Mammary epithelial cell (primary cell): ENCODE results near the gene PAWR.

Experiments used
- EZH2 ChIP-seq: IDR thresholded peaks from 2 replicates; pipeline ENCODE4 v1.6.1; 2012; ENCODE audit warnings: low read length, inconsistent platforms, borderline replicate concordance
- TF ChIP-seq, protein P1 (sequence below), 2 donors: IDR thresholded peaks in 1 of 2; conservative IDR thresholded peaks in 1 of 2; 2 replicates each; pipeline ENCODE4 v1.5.1; 2011 to 2012; ENCODE audit warnings: inconsistent platforms in 2 of 2, low read length in 2 of 2, mild to moderate bottlenecking in 2 of 2, control low read depth in 1 of 2, low read depth in 1 of 2; ENCODE audit not compliant: insufficient read depth in 1 of 2; ENCODE audit errors: extremely low read depth in 1 of 2

DNA sequence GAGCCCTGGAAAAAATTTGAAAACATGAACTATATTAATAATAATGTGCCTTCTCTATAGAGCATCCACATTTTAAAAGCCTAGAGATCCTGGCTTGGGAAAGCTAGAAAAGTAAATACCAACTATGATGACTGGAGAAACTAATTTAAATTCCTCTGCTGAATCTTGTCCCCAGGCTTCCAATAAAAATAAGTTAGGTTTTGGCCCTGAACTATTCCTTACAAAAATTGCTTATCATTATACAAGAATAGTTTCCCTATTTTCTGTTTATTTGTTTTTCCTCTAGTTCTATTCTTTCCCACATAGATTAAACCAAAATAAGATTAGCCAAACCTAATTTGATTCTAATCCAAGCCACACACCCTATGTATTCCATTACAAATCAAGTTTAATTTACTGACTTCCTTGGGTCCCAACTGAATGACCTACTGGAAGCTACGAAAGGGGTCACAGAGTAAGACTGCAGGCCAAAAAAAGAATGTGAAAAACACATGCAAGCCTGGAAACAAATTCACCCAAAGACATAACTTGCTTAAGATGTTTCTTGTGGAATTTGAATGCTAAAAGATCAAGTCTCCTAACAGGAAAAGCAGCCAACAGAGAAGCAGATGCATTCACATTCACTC, 133.0 kb downstream of the PAWR start:
- TF ChIP-seq, protein P1, sequence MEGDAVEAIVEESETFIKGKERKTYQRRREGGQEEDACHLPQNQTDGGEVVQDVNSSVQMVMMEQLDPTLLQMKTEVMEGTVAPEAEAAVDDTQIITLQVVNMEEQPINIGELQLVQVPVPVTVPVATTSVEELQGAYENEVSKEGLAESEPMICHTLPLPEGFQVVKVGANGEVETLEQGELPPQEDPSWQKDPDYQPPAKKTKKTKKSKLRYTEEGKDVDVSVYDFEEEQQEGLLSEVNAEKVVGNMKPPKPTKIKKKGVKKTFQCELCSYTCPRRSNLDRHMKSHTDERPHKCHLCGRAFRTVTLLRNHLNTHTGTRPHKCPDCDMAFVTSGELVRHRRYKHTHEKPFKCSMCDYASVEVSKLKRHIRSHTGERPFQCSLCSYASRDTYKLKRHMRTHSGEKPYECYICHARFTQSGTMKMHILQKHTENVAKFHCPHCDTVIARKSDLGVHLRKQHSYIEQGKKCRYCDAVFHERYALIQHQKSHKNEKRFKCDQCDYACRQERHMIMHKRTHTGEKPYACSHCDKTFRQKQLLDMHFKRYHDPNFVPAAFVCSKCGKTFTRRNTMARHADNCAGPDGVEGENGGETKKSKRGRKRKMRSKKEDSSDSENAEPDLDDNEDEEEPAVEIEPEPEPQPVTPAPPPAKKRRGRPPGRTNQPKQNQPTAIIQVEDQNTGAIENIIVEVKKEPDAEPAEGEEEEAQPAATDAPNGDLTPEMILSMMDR (conservative IDR thresholded peaks at IDR 0.05 in 1 of 2, IDR thresholded peaks at IDR 0.05 in 1 of 2; ENCODE audit: extremely low read depth in 1 of 2, insufficient read depth in 1 of 2, low read depth in 1 of 2, low read length in 2 of 2): no peak
- TF ChIP-seq EZH2: no peak
